MCF 10A (cell line): ENCODE data around the gene CYP17A1. TPM values are rescaled to one million over a fixed set of nuclear protein-coding genes. Genes with fewer than 3 reads are reported as not detected.
A peak's percentile ranks its signal among the peaks of the same experiment; 100 is the strongest.
"Not testable (repeated sequence)": the region's sequence is repeated elsewhere in the genome, so short reads cannot be mapped to it uniquely, and the experiment has no call there.

Experiments
- BruUV-seq: library from RNA; stranded (reverse); fragments of 400-500 nt; replicated peaks from 2 replicates; lab custom pipeline; 2021; lab: Mats Ljungman, UMichigan
- CTCF ChIA-PET: fragments of 300-600 bp; sonication (Branson Sonifier 250); formaldehyde crosslinking; extraction: SDS; loops from one replicate; lab custom pipeline; 2021; ENCODE audit warnings: antibody characterized with exemption, inconsistent platforms; lab: Yijun Ruan, JAX
- POLR2A ChIA-PET: fragments of 300-600, 350-650 bp; sonication (Branson Sonifier 250); formaldehyde crosslinking; extraction: SDS; loops from one replicate; lab custom pipeline; 2020; ENCODE audit warnings: antibody characterized with exemption, inconsistent platforms; lab: Yijun Ruan, JAX
- DNase-seq: peaks from one replicate; pipeline ENCODE4 v3.0.0-alpha.2; 2018; ENCODE audit not compliant: unreplicated experiment
- H3K27ac Mint-ChIP-seq: one replicate; pipeline ENCODE4 v1.8.0; 2022; ENCODE audit warnings: mild to moderate bottlenecking, low read depth, mixed read lengths; ENCODE audit not compliant: unreplicated experiment
- H3K27me3 Mint-ChIP-seq: one replicate; pipeline ENCODE4 v1.8.0; 2022; ENCODE audit warnings: mixed read lengths; ENCODE audit not compliant: insufficient read depth, unreplicated experiment
- H3K36me3 Mint-ChIP-seq: one replicate; pipeline ENCODE4 v1.8.0; 2022; ENCODE audit warnings: mild to moderate bottlenecking, moderate library complexity, mixed read lengths; ENCODE audit not compliant: insufficient read depth, unreplicated experiment
- H3K4me1 Mint-ChIP-seq: one replicate; pipeline ENCODE4 v1.8.0; 2022; ENCODE audit warnings: mixed read lengths; ENCODE audit not compliant: insufficient read depth, unreplicated experiment
- H3K4me3 Mint-ChIP-seq: one replicate; pipeline ENCODE4 v1.8.0; 2022; ENCODE audit warnings: mild to moderate bottlenecking, moderate library complexity, mixed read lengths; ENCODE audit not compliant: unreplicated experiment
- H3K9me3 Mint-ChIP-seq: one replicate; pipeline ENCODE4 v1.8.0; 2022; ENCODE audit warnings: mixed read lengths; ENCODE audit not compliant: unreplicated experiment
- CTCF ChIP-seq: fragments of 200-600 bp; IDR thresholded peaks from one replicate; pipeline ENCODE4 v1.8.0; 2022; ENCODE audit warnings: antibody characterized with exemption, mild to moderate bottlenecking; ENCODE audit not compliant: unreplicated experiment
- intact Hi-C: fragments of 100-400 bp; cut with micrococcal nuclease; formaldehyde crosslinking; loops from 2 replicates; pipeline ENCODE4 v1.14.1; 2022
- total RNA-seq: library from RNA; stranded (reverse); gene quantifications from 2 replicates; pipeline ENCODE4 v1.2.3, GENCODE V29; 2022

Gene CYP17A1
- total RNA-seq, 1 experiment from 2014 or later, result not detected

DNA sequence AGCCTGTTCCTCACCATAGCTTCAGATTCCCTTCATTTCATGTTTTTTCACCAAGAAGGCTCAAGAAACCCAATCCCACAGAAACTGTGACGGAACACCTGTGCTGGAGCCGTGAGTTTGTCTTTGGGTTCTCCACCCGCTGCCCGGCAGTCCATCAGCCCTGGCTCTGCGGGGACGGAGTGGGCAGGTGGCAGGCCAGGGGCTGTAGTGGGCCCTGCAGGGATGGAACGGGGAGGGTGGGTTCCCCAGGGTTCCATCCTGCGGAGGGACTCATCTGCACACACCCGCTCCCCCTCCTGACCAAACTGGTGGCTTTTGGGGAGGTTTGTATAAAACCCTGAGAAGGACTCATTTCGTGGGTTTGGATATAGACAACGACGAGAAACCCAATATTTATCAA, 15.0 kb downstream of the CYP17A1 start:
- peak overlapping the region; percentile 44 for H3K27ac Mint-ChIP-seq
- DNase-seq, result no peak
- intact Hi-C loops, result no loop called here
- POLR2A ChIA-PET, result no interaction called here
- H3K4me1 Mint-ChIP-seq, result peaks cover 4% of the 10 kb centered on the region
- no peaks in the 10 kb centered on the region for H3K27me3 Mint-ChIP-seq
- CTCF ChIA-PET, result interaction anchor here (0.6 to 0.7 kb wide), 2 partner anchors 12 to 79 kb away, joined by 3 read pairs; no protein-coding TSS in a partner anchor
- H3K36me3 Mint-ChIP-seq, result peaks cover 6% of the 10 kb centered on the region
- TF ChIP-seq CTCF, result no peak
- no TSS peak for BruUV-seq
- no peak overlapping the region for H3K4me3 Mint-ChIP-seq
- no peaks in the 10 kb centered on the region for H3K9me3 Mint-ChIP-seq

GRCh38 chr10:102820008-102820407, 17.2 kb downstream of the CYP17A1 start:
- POLR2A ChIA-PET, result interaction anchor here (0.7 kb wide), 1 partner anchor 122 kb away, joined by 3 read pairs; no protein-coding TSS in a partner anchor

DNA sequence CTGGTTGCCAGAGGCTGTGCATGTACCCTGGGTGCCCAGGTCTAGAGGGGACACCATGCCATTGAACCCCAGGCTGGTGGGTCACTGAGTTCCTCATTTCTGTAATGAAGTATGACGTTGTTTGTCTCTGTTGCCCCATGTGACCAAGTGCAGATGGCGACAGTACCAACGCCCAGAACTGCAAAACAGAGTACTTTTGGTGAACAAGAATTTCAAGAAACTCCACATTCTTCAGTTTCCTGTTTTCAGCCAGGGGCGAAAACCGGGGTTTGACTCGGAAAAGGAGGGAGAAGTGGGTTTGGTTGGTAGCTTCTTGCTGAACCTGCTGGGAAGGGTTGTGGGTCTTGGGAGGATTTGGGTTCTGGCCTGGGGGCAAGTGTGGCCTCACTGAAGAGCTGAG, 18.2 kb downstream of the CYP17A1 start:
- no peak for DNase-seq
- Mint-ChIP-seq H3K27me3 (no peaks in the 10 kb centered on the region), H3K4me3 (no peak overlapping the region), H3K4me1 (no peaks in the 10 kb centered on the region), H3K36me3 (peaks cover 28% of the 10 kb centered on the region), H3K27ac (no peak overlapping the region), H3K9me3 (no peaks in the 10 kb centered on the region)
- no TSS peak for BruUV-seq
- intact Hi-C loops, result no loop called here
- ChIA-PET CTCF (interaction anchor here (0.7 kb wide), 1 partner anchor 83 kb away, joined by 3 read pairs; no protein-coding TSS in a partner anchor), POLR2A (no interaction called here)
- no peak for TF ChIP-seq CTCF

More at GRCh38 chr10:102820008-102820407, 17.2 kb downstream of the CYP17A1 start:
- intact Hi-C loops, DNase-seq, H3K9me3 Mint-ChIP-seq, H3K27ac Mint-ChIP-seq, H3K4me1 Mint-ChIP-seq, BruUV-seq, H3K27me3 Mint-ChIP-seq, H3K4me3 Mint-ChIP-seq: not testable (repeated sequence)
- peaks cover 19% of the 10 kb centered on the region for H3K36me3 Mint-ChIP-seq
- CTCF ChIA-PET, result interaction anchor here (0.6 to 0.7 kb wide), 3 partner anchors 15 to 82 kb away, joined by 3 to 5 read pairs (median 3); no protein-coding TSS in a partner anchor

DNA sequence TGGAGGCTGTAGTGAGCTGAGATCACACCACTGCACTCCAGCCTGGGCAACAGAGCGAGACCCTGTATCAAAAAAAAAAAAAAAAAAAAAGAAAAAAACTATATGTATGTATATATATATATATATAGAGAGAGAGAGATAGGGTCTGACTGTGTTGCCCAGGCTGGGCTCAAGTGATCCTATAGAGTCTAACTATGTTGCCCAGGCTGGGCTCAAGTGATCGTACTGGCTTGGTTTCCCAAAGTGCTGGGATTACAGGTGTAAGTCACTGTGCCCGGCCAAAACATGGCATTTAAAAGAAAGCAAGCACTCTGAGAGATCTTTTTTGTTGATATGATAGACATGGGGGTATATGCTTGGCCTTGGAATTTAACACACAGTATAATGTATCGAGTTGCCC, 20.0 kb downstream of the CYP17A1 start:
- H3K36me3 Mint-ChIP-seq, result peaks cover 44% of the 10 kb centered on the region
- CTCF ChIA-PET, result interaction anchor here (0.7 to 2.4 kb wide), 3 partner anchors 7 to 85 kb away, joined by 3 to 11 read pairs (median 3); no protein-coding TSS in a partner anchor
- BruUV-seq, result no TSS peak
- no peaks in the 10 kb centered on the region for H3K4me1 Mint-ChIP-seq
- TF ChIP-seq CTCF, result no peak
- H3K27me3 Mint-ChIP-seq, result no peaks in the 10 kb centered on the region
- H3K27ac Mint-ChIP-seq, result no peak overlapping the region
- intact Hi-C loops, result no loop called here
- no peak for DNase-seq
- H3K9me3 Mint-ChIP-seq, result no peaks in the 10 kb centered on the region
- POLR2A ChIA-PET, result interaction anchor here (0.7 to 0.8 kb wide), 2 partner anchors 67 to 97 kb away, joined by 3 read pairs; no protein-coding TSS in a partner anchor
- no peak overlapping the region for H3K4me3 Mint-ChIP-seq
